ENCODE results near the gene FBXO47. TPM values are rescaled to one million over a fixed set of nuclear protein-coding genes. Genes with fewer than 3 reads are reported as not detected.

FBXO47 gene
- total RNA-seq, 1 experiment from 2014 or later, result not detected

DNA sequence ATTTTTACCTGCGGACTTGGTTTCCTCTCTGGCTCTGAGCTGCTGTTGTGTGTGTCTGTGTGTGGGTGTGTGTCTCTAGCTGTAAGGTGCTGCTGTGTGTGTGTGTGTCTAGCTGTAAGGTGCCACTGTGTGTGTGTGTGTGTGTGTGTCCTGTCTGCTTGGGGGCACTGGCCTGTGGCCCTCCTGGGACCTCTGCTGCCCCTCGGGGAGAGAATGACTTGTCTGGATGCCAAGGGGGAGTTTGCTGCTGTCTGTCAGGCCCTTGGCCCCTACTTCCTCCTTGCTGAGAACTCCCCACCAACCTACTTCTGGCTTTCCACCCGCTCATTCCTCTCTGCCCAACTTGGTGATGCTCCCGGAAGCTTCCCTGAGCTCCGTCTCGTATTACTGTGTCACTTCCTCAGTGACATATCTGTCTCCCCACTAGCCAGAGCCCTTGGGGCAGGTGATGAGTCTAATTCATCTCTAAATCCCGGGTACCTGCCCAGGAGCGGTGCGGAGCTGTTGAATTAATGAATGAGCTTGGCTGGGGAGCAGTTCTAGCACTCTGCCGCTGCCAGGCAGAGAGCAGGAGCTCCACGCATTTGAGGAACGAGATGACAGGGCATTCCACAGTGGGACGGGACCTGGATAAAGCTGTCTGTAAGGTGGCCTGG, 45.3 kb downstream of the FBXO47 start:
- peak overlapping the region; percentile 41; the same call in 1 of the 2 replicates for H3K9ac ChIP-seq (ENCODE audit: low read length)
- H3K9me3 ChIP-seq (ENCODE audit: low read length), result no peaks in the 10 kb centered on the region
- peak overlapping the region; percentile 51 for H3K4me2 ChIP-seq (ENCODE audit: low read depth, low read length, poor library complexity, severe bottlenecking)
- no peaks in the 10 kb centered on the region for H3K27me3 ChIP-seq (ENCODE audit: low read length)
- no peaks in the 10 kb centered on the region for H3K36me3 ChIP-seq (ENCODE audit: insufficient read depth, low read length)
- H3K9me2 ChIP-seq (replicated peaks; ENCODE audit: insufficient read depth, low read length), result no peaks in the 10 kb centered on the region
- H2AFZ ChIP-seq (ENCODE audit: low read length), result no peak overlapping the region
- DNase-seq, result peak; percentile 77
- H3K79me2 ChIP-seq (ENCODE audit: low read length), result no peaks in the 10 kb centered on the region
- H3K4me1 ChIP-seq (ENCODE audit: low read length), result peaks cover 27% of the 10 kb centered on the region
- H4K20me1 ChIP-seq (ENCODE audit: insufficient read depth, low read depth, low read length), result no peaks in the 10 kb centered on the region
- peak overlapping the region; percentile 62 for H3K27ac ChIP-seq (ENCODE audit: low read length)
- H3K4me3 ChIP-seq (ENCODE audit: low read length), result 0 out of 2 replicates have a peak overlapping the region, but pooled peaks have one; percentile 17

DNA sequence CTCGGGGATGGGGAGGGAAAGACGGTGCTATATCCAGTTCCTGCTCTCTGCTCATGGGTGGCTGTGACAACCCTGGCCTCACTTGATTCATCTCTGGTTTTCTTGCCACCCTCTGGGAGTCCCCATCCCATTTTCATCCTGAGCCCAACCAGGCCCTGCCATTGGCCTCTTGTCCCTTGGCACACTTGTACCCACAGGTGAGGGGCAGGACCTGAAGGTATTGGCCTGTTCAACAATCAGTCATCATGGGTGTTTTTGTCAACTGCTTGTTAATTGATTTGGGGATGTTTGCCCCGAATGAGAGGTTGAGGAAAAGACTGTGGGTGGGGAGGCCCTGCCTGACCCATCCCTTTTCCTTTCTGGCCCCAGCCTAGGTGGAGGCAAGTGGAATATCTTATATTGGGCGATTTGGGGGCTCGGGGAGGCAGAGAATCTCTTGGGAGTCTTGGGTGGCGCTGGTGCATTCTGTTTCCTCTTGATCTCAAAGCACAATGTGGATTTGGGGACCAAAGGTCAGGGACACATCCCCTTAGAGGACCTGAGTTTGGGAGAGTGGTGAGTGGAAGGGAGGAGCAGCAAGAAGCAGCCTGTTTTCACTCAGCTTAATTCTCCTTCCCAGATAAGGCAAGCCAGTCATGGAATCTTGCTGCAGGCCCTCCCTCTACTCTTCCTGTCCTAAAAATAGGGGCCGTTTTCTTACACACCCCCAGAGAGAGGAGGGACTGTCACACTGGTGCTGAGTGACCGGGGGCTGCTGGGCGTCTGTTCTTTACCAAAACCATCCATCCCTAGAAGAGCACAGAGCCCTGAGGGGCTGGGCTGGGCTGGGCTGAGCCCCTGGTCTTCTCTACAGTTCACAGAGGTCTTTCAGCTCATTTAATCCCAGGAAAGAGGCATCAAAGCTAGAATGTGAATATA, 46.6 kb downstream of the FBXO47 start:
- no peak for DNase-seq
- H3K4me1 ChIP-seq (ENCODE audit: low read length), result peaks cover 27% of the 10 kb centered on the region
- H3K9me2 ChIP-seq (replicated peaks; ENCODE audit: insufficient read depth, low read length), result no peaks in the 10 kb centered on the region
- no peaks in the 10 kb centered on the region for H3K79me2 ChIP-seq (ENCODE audit: low read length)
- H3K27me3 ChIP-seq (ENCODE audit: low read length), result no peaks in the 10 kb centered on the region
- H3K4me3 ChIP-seq (ENCODE audit: low read length), result no peak overlapping the region
- no peak overlapping the region for H2AFZ ChIP-seq (ENCODE audit: low read length)
- no peaks in the 10 kb centered on the region for H3K9me3 ChIP-seq (ENCODE audit: low read length)
- no peaks in the 10 kb centered on the region for H3K36me3 ChIP-seq (ENCODE audit: insufficient read depth, low read length)
- H3K4me2 ChIP-seq (ENCODE audit: low read depth, low read length, poor library complexity, severe bottlenecking), result peak overlapping the region; percentile 51
- no peaks in the 10 kb centered on the region for H4K20me1 ChIP-seq (ENCODE audit: insufficient read depth, low read depth, low read length)
- peak overlapping the region; percentile 62 for H3K27ac ChIP-seq (ENCODE audit: low read length)
- H3K9ac ChIP-seq (ENCODE audit: low read length), result peak overlapping the region; percentile 41; the same call in 1 of the 2 replicates

DNA sequence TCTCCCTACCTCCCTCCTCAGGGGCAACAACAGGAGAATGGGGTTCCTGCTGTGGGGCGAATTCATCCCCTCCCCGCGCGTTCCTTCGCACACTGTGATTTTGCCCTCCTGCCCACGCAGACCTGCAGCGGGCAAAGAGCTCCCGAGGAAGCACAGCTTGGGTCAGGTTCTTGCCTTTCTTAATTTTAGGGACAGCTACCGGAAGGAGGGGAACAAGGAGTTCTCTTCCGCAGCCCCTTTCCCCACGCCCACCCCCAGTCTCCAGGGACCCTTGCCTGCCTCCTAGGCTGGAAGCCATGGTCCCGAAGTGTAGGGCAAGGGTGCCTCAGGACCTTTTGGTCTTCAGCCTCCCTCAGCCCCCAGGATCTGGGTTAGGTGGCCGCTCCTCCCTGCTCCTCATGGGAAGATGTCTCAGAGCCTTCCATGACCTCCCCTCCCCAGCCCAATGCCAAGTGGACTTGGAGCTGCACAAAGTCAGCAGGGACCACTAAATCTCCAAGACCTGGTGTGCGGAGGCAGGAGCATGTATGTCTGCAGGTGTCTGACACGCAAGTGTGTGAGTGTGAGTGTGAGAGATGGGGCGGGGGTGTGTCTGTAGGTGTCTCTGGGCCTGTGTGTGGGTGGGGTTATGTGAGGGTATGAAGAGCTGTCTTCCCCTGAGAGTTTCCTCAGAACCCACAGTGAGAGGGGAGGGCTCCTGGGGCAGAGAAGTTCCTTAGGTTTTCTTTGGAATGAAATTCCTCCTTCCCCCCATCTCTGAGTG, 47.7 kb downstream of the FBXO47 start:
- Histone ChIP-seq H3K4me3 (ENCODE audit: low read length) (no peak overlapping the region), H3K36me3 (ENCODE audit: insufficient read depth, low read length) (no peaks in the 10 kb centered on the region), H3K9me2 (replicated peaks; ENCODE audit: insufficient read depth, low read length) (no peaks in the 10 kb centered on the region), H3K9ac (ENCODE audit: low read length) (no peak overlapping the region), H2AFZ (ENCODE audit: low read length) (no peak overlapping the region), H4K20me1 (ENCODE audit: insufficient read depth, low read depth, low read length) (no peaks in the 10 kb centered on the region), H3K27me3 (ENCODE audit: low read length) (no peaks in the 10 kb centered on the region), H3K27ac (ENCODE audit: low read length) (no peak overlapping the region), H3K9me3 (ENCODE audit: low read length) (no peaks in the 10 kb centered on the region), H3K4me2 (ENCODE audit: low read depth, low read length, poor library complexity, severe bottlenecking) (no peak overlapping the region), H3K79me2 (ENCODE audit: low read length) (no peaks in the 10 kb centered on the region), H3K4me1 (ENCODE audit: low read length) (peaks cover 27% of the 10 kb centered on the region)
- DNase-seq, result no peak

DNA sequence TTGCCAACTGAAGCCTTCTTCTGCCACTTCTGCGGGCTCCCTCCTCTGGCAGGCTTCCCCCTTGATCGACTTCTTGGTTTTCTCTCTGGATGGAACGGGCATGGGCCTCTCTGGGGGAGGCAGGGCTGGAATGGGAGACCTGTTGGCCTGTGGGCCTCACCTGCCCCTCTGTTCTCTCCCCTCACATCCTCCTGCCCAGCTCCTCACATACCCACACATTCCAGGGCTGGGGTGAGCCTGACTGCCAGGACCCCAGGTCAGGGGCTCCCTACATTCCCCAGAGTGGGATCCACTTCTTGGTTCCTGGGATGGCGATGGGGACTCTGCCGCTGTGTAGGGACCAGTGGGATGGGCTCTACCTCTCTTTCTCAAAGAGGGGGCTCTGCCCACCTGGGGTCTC, 48.3 kb downstream of the FBXO47 start:
- Histone ChIP-seq H3K27me3 (ENCODE audit: low read length) (no peaks in the 10 kb centered on the region), H3K9me3 (ENCODE audit: low read length) (no peaks in the 10 kb centered on the region), H3K4me1 (ENCODE audit: low read length) (peaks cover 27% of the 10 kb centered on the region), H3K36me3 (ENCODE audit: insufficient read depth, low read length) (no peaks in the 10 kb centered on the region), H3K4me2 (ENCODE audit: low read depth, low read length, poor library complexity, severe bottlenecking) (no peak overlapping the region), H3K9ac (ENCODE audit: low read length) (no peak overlapping the region), H3K79me2 (ENCODE audit: low read length) (no peaks in the 10 kb centered on the region), H3K9me2 (replicated peaks; ENCODE audit: insufficient read depth, low read length) (no peaks in the 10 kb centered on the region), H3K27ac (ENCODE audit: low read length) (no peak overlapping the region), H3K4me3 (ENCODE audit: low read length) (no peak overlapping the region), H4K20me1 (ENCODE audit: insufficient read depth, low read depth, low read length) (no peaks in the 10 kb centered on the region), H2AFZ (ENCODE audit: low read length) (no peak overlapping the region)
- no peak for DNase-seq

DNA sequence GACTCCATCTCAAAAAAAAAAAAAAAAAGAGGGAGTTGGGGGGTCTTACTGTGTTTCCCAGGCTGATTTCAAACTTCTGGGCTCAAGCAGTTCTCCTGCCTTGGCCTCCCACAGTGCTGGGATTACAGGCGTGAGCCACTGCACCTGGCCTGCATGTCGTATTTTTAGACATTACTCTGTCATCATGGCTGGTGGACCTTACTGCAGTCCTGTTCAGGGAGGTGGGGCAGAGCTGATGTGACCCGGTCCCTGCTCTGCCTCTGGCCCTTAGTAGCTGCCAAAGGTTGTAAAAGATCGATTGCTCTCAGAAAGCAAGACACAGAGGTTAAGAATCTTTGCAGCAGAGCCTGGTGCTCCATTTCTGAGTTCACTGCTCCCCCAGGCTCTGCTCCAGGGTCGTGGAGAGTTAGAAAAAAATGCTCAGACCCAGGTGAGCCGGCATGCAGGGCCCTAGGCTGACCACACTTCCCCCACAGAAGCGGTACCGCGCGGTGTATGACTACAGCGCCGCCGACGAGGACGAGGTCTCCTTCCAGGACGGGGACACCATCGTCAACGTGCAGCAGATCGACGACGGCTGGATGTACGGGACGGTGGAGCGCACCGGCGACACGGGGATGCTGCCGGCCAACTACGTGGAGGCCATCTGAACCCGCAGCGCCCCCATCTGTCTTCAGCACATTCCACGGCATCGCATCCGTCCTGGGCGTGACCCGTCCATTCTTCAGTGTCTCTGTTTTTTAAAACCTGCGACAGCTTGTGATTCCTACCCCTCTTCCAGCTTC, 48.9 kb downstream of the FBXO47 start:
- H3K9me3 ChIP-seq (ENCODE audit: low read length), result no peaks in the 10 kb centered on the region
- H3K9me2 ChIP-seq (replicated peaks; ENCODE audit: insufficient read depth, low read length), result no peaks in the 10 kb centered on the region
- DNase-seq, result no peak
- no peaks in the 10 kb centered on the region for H3K79me2 ChIP-seq (ENCODE audit: low read length)
- H3K9ac ChIP-seq (ENCODE audit: low read length), result no peak overlapping the region
- peaks cover 27% of the 10 kb centered on the region for H3K4me1 ChIP-seq (ENCODE audit: low read length)
- H3K27ac ChIP-seq (ENCODE audit: low read length), result no peak overlapping the region
- H4K20me1 ChIP-seq (ENCODE audit: insufficient read depth, low read depth, low read length), result no peaks in the 10 kb centered on the region
- no peak overlapping the region for H2AFZ ChIP-seq (ENCODE audit: low read length)
- no peaks in the 10 kb centered on the region for H3K27me3 ChIP-seq (ENCODE audit: low read length)
- no peaks in the 10 kb centered on the region for H3K36me3 ChIP-seq (ENCODE audit: insufficient read depth, low read length)
- no peak overlapping the region for H3K4me2 ChIP-seq (ENCODE audit: low read depth, low read length, poor library complexity, severe bottlenecking)
- H3K4me3 ChIP-seq (ENCODE audit: low read length), result no peak overlapping the region

DNA sequence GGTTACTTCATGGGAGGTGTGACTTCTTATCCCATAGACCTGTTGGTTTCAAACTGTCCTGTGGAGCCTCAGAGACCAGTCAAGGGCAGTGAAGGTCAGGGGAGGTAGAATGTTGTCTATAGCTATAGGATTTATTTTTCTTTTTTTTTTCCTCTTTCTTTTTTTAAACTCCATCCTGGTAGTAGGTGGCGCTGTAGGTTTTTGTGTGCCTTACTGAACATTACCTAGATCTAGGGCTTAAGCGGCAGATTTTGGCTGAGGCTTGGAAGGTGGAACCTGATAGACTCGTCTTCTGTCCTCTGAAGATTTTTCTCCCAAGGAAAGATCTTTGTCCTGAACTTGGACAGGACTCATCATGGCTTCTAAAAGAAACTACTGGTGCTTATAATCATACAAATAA, 49.9 kb downstream of the FBXO47 start:
- no peaks in the 10 kb centered on the region for H3K27me3 ChIP-seq (ENCODE audit: low read length)
- H4K20me1 ChIP-seq (ENCODE audit: insufficient read depth, low read depth, low read length), result no peaks in the 10 kb centered on the region
- H3K4me2 ChIP-seq (ENCODE audit: low read depth, low read length, poor library complexity, severe bottlenecking), result no peak overlapping the region
- DNase-seq, result no peak
- no peak overlapping the region for H3K27ac ChIP-seq (ENCODE audit: low read length)
- no peak overlapping the region for H2AFZ ChIP-seq (ENCODE audit: low read length)
- H3K79me2 ChIP-seq (ENCODE audit: low read length), result no peaks in the 10 kb centered on the region
- H3K36me3 ChIP-seq (ENCODE audit: insufficient read depth, low read length), result no peaks in the 10 kb centered on the region
- H3K4me1 ChIP-seq (ENCODE audit: low read length), result peaks cover 27% of the 10 kb centered on the region
- no peak overlapping the region for H3K4me3 ChIP-seq (ENCODE audit: low read length)
- H3K9ac ChIP-seq (ENCODE audit: low read length), result no peak overlapping the region
- H3K9me3 ChIP-seq (ENCODE audit: low read length), result no peaks in the 10 kb centered on the region
- no peaks in the 10 kb centered on the region for H3K9me2 ChIP-seq (replicated peaks; ENCODE audit: insufficient read depth, low read length)

DNA sequence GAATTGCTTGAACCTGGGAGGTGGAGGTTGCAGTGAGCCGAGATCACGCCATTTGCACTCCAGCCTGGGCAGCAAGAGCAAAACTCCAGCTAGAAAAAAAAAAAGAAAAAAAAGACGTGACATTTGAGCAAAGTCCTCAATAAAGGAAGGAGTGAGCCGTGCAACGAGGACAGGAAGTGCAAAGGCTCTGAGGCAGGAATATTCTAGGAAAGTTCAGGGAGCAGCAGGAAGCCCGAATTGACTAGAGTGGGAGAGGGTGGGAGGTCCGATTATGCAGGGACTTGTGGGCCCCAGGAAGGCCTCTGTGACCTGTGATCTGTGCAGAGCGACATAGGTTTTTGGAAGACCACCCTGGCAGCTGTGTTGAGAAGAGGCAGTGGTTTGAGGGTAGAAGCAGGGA, 50.4 kb downstream of the FBXO47 start:
- no peaks in the 10 kb centered on the region for H3K36me3 ChIP-seq (ENCODE audit: insufficient read depth, low read length)
- no peak overlapping the region for H3K4me2 ChIP-seq (ENCODE audit: low read depth, low read length, poor library complexity, severe bottlenecking)
- H3K27ac ChIP-seq (ENCODE audit: low read length), result no peak overlapping the region
- DNase-seq, result no peak
- no peaks in the 10 kb centered on the region for H3K9me2 ChIP-seq (replicated peaks; ENCODE audit: insufficient read depth, low read length)
- no peaks in the 10 kb centered on the region for H3K79me2 ChIP-seq (ENCODE audit: low read length)
- H3K9ac ChIP-seq (ENCODE audit: low read length), result no peak overlapping the region
- peaks cover 22% of the 10 kb centered on the region for H3K4me1 ChIP-seq (ENCODE audit: low read length)
- H3K9me3 ChIP-seq (ENCODE audit: low read length), result no peaks in the 10 kb centered on the region
- no peak overlapping the region for H3K4me3 ChIP-seq (ENCODE audit: low read length)
- H2AFZ ChIP-seq (ENCODE audit: low read length), result no peak overlapping the region
- H4K20me1 ChIP-seq (ENCODE audit: insufficient read depth, low read depth, low read length), result no peaks in the 10 kb centered on the region
- no peaks in the 10 kb centered on the region for H3K27me3 ChIP-seq (ENCODE audit: low read length)

All from Karpas-422 (cell line).